ENCODE measurements around the gene NNT.

Gene NNT

GRCh38 chr5:43642428-43642827, 39.4 kb downstream of the NNT start:
- ATAC-seq, result no peak
- TF ChIP-seq ZNF565 (CRISPR knock-in tag; conservative IDR thresholded peaks at IDR 0.05; ENCODE audit: low read depth) (no peak), CSDC2 (CRISPR knock-in tag; IDR thresholded peaks at IDR 0.05) (no peak), GLIS3 (CRISPR knock-in tag; IDR thresholded peaks at IDR 0.05) (no peak), BACH2 (CRISPR knock-in tag; IDR thresholded peaks at IDR 0.05; ENCODE audit: borderline replicate concordance) (no peak), OSR1 (CRISPR knock-in tag; IDR thresholded peaks at IDR 0.05) (no peak), PPARA (CRISPR knock-in tag; IDR thresholded peaks at IDR 0.05; ENCODE audit: borderline replicate concordance) (no peak)
- TF ChIP-seq, protein P1, sequence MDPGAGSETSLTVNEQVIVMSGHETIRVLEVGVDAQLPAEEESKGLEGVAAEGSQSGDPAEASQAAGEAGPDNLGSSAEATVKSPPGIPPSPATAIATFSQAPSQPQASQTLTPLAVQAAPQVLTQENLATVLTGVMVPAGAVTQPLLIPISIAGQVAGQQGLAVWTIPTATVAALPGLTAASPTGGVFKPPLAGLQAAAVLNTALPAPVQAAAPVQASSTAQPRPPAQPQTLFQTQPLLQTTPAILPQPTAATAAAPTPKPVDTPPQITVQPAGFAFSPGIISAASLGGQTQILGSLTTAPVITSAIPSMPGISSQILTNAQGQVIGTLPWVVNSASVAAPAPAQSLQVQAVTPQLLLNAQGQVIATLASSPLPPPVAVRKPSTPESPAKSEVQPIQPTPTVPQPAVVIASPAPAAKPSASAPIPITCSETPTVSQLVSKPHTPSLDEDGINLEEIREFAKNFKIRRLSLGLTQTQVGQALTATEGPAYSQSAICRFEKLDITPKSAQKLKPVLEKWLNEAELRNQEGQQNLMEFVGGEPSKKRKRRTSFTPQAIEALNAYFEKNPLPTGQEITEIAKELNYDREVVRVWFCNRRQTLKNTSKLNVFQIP (CRISPR knock-in tag; IDR thresholded peaks at IDR 0.05; ENCODE audit: borderline replicate concordance, low read depth), result no peak
- TF ChIP-seq, protein P2, sequence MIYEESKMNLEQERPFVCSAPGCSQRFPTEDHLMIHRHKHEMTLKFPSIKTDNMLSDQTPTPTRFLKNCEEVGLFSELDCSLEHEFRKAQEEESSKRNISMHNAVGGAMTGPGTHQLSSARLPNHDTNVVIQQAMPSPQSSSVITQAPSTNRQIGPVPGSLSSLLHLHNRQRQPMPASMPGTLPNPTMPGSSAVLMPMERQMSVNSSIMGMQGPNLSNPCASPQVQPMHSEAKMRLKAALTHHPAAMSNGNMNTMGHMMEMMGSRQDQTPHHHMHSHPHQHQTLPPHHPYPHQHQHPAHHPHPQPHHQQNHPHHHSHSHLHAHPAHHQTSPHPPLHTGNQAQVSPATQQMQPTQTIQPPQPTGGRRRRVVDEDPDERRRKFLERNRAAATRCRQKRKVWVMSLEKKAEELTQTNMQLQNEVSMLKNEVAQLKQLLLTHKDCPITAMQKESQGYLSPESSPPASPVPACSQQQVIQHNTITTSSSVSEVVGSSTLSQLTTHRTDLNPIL (CRISPR knock-in tag; IDR thresholded peaks at IDR 0.05; ENCODE audit: low read depth), result no peak

DNA sequence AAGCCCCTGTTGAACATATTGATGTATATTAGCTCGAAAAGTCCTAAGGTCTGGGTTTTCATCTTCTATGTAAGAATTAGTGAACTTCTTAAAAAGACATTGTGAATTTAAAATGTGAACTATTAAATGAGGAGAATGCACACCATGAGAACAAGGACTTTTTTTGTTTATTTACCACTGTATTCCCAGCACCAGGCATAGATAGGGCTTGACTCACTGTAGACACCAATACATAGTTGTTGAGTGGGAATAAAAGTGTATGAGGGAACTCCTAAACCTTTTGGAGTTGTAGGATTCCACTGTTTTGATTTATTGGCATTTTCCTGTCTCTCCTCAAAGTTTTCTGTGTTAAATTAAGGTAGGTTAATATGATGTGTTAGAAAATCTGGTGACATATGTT, 40.3 kb downstream of the NNT start:
- no peak for ATAC-seq
- TF ChIP-seq TCF4 (CRISPR knock-in tag; IDR thresholded peaks at IDR 0.05; ENCODE audit: borderline replicate concordance) (no peak), ESRRG (CRISPR knock-in tag; IDR thresholded peaks at IDR 0.05) (no peak), ARNTL (CRISPR knock-in tag; IDR thresholded peaks at IDR 0.05; ENCODE audit: borderline replicate concordance, low read depth) (no peak), PPARA (CRISPR knock-in tag; IDR thresholded peaks at IDR 0.05; ENCODE audit: borderline replicate concordance) (no peak), BACH2 (CRISPR knock-in tag; IDR thresholded peaks at IDR 0.05; ENCODE audit: borderline replicate concordance) (no peak), TOX (CRISPR knock-in tag; IDR thresholded peaks at IDR 0.05; ENCODE audit: borderline replicate concordance) (no peak)

DNA sequence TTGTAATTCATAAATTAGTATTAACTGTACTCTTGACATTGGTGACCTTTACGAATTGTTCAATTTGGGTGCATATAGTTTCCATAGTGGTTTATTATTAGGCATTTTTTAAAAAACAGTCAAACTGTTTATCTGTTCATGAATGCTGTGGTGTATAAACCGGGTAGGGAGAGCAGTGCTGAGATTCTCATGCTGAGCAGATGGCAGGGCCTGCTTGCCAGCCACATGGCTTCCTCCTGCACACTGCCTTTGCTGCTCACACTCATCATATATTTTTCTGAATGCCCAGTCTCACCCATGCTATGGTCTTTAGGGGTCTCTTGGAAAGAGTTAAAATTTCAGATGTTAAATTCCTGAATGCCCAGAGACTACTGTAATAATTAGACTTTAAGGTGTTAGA, 40.8 kb downstream of the NNT start:
- ATAC-seq, result no peak
- TF ChIP-seq ZNF8 (CRISPR knock-in tag; IDR thresholded peaks at IDR 0.05) (no peak), RARB (CRISPR knock-in tag; IDR thresholded peaks at IDR 0.05) (no peak), ZFP30 (CRISPR knock-in tag; IDR thresholded peaks at IDR 0.05) (no peak), TOX (CRISPR knock-in tag; IDR thresholded peaks at IDR 0.05; ENCODE audit: borderline replicate concordance) (no peak), GLIS3 (CRISPR knock-in tag; IDR thresholded peaks at IDR 0.05) (no peak), BACH2 (CRISPR knock-in tag; IDR thresholded peaks at IDR 0.05; ENCODE audit: borderline replicate concordance) (no peak), PPARA (CRISPR knock-in tag; IDR thresholded peaks at IDR 0.05; ENCODE audit: borderline replicate concordance) (no peak), ZNF70 (CRISPR knock-in tag; IDR thresholded peaks at IDR 0.05) (no peak), PATZ1 (CRISPR knock-in tag; IDR thresholded peaks at IDR 0.05; ENCODE audit: borderline replicate concordance) (no peak), ZC3H10 (CRISPR knock-in tag; IDR thresholded peaks at IDR 0.05) (no peak)
- TF ChIP-seq, protein P1 (CRISPR knock-in tag; IDR thresholded peaks at IDR 0.05; ENCODE audit: borderline replicate concordance, low read depth), result no peak

- TF ChIP-seq CSRNP3 (CRISPR knock-in tag; IDR thresholded peaks at IDR 0.05), result no peak
- no peak for TF ChIP-seq PATZ1 (CRISPR knock-in tag; IDR thresholded peaks at IDR 0.05; ENCODE audit: borderline replicate concordance)
- TF ChIP-seq TSHZ2 (CRISPR knock-in tag; IDR thresholded peaks at IDR 0.05), result no peak
- peak; percentile 39; the same call in 1 of the 3 replicates for ATAC-seq
Measured at GRCh38 chr5:43646992-43647391, 44.0 kb downstream of the NNT start.
